Heart right ventricle (tissue), 16 donors: ENCODE measurements around the gene HLA-DOB. TPM values are rescaled to one million over a fixed set of nuclear protein-coding genes. Genes with fewer than 3 reads are reported as not detected.
A peak's percentile ranks its signal among the peaks of the same experiment; 100 is the strongest.

Experiments used
- ATAC-seq, 8 donors: fragments of 200-7000 bp; cut with Tn5 transposase; one replicate each; pipeline ENCODE4 v1.9.1; 2020; ENCODE audit warnings: mild to moderate bottlenecking in 8 of 8, moderate library complexity in 8 of 8, moderate number of reproducible peaks in 1 of 8
- DNase-seq, 2 donors: peaks; one replicate each; pipeline ENCODE4 v3.0.0-alpha.2; 2020
- H3K27ac ChIP-seq, 10 donors: fragments of 200-600 bp; sonication (generic) in 2 of 10; one replicate each; pipeline versions ENCODE4 v1.5.0 to v1.8.0; 2020 to 2022; ENCODE audit warnings: mild to moderate bottlenecking in 3 of 10
- H3K27me3 ChIP-seq, 7 donors: fragments of 200-600 bp; one replicate each; pipeline ENCODE4 v1.8.0; 2021 to 2022; ENCODE audit warnings: mild to moderate bottlenecking in 2 of 7
- H3K36me3 ChIP-seq, 9 donors: fragments of 200-600 bp; sonication (generic) in 1 of 9; one replicate each; pipeline versions ENCODE4 v1.5.0 to v1.8.0; 2020 to 2022; ENCODE audit warnings: mild to moderate bottlenecking in 2 of 9
- H3K4me1 ChIP-seq, 9 donors: fragments of 200-600 bp; sonication (generic) in 1 of 9; one replicate each; pipeline versions ENCODE4 v1.5.0 to v1.8.0; 2020 to 2022; ENCODE audit warnings: mild to moderate bottlenecking in 4 of 9
- H3K4me3 ChIP-seq, 10 donors: fragments of 200-600 bp; sonication (generic) in 2 of 10; one replicate each; pipeline versions ENCODE4 v1.5.0 to v1.8.0; 2020 to 2022; ENCODE audit warnings: mild to moderate bottlenecking in 7 of 10, moderate library complexity in 2 of 10
- H3K9me3 ChIP-seq, 11 donors: fragments of 200-600 bp in 10 of 11; sonication (generic) in 2 of 11; one replicate each; pipeline versions ENCODE4 v1.5.0 to v1.8.0; 2013 to 2022; ENCODE audit warnings: mild to moderate bottlenecking in 2 of 11, control low read depth in 1 of 11, moderate library complexity in 1 of 11
- CTCF ChIP-seq, 9 donors: fragments of 200-600 bp; sonication (generic) in 2 of 9; IDR thresholded peaks; one replicate each; pipeline versions ENCODE4 v1.5.0 to v1.8.0; 2021 to 2022; ENCODE audit warnings: antibody characterized with exemption in 9 of 9, mild to moderate bottlenecking in 5 of 9, moderate library complexity in 1 of 9
- WGBS, 2 donors: extraction: QIAGEN DNeasy Blood & Tissue Kit; methylation state at CpG; one replicate each; pipeline ENCODE4 v1.1.7; 2013; ENCODE audit warnings: inconsistent platforms in 1 of 2; 5-methylcytosine and 5-hydroxymethylcytosine counted together
- intact Hi-C, 10 donors: fragments of 100-400 bp; cut with DNase I; formaldehyde crosslinking; loops; one replicate each; pipeline versions ENCODE4 v1.11.1 to v1.14.2; 2022
- polyA plus RNA-seq, 2 donors: library from polyadenylated mRNA; stranded (reverse); fragments of 200-250 nt; gene quantifications; one replicate each; pipeline ENCODE4 v1.2.3, GENCODE V29; 2013
- total RNA-seq, 10 donors: library from RNA; stranded (reverse); fragmentation: NEBNext Ultra II Directional in 3 of 10; extraction: Animal tissue kit (Norgen Biotek cat#: 25700) in 3 of 10; gene quantifications; one replicate each; pipeline versions ENCODE4 v1.2.1 to v1.2.4, GENCODE V29; 2021 to 2023
- donor health status: Arrhythmogenic right ventricular cardiomyopathy.
- donor health status: ischemic (EF 13 %, LVEDD 7.1; RV severe dilation, severe dysfunction).
- donor health status: healthy with polysubstance abuse.
- donor health status: DM: no; HTN: yes; CAD: no.
- donor health status: DM: no; HTN: no; CAD: no.
- donor health status: ischemic (EF 25% LVEDD 6.9; RV normal size, moderate dysfunction).
- donor health status: ischemic (EF 25% LVEDD 5.7; RV mildly dilated, moderate dysfunction).
- donor health status: healthy.
- donor health status: DM: yes; HTN: yes; CAD: no.
- donor health status: Ischemic cardiomyopathy.
- donor health status: ischemic (EF 35%, LVEDD 5.7; RV mildly dilated, moderate dysfunction).
- donor health status: nonischemic (EF 11% LVEDD 7.7; RV severe dilation, severe dysfunction).
- donor health status: DM: yes; HTN: yes; CAD: no.
- donor health status: PGD.
- donor health status: ischemic (EF 29% LVEDD 5.4; RV normal size, mild dysfunction).
- donor health status: nonischemic (EF 23%, LVEDD 6.1; RV moderate dilation, normal function).

HLA-DOB gene
- total and polyA plus RNA-seq, 12 donors, result 0.21 to 2.1 (median 0.48) TPM; not detected in 2

GRCh38 chr6:32835167-32835893 lies 18.5 kb upstream of the HLA-DOB start:
- intact Hi-C loops, result loop anchor here in 1 of 10 donors (5.0 kb wide), 1 partner anchor 37 kb away; no protein-coding TSS in a partner anchor
- peaks cover 0 to 71% (median 13%) of the 10 kb centered on the region in 9 donors for H3K36me3 ChIP-seq
- 94 to 95% methylated on average over 16 of the region's 16 CpGs for WGBS, 2 donors

DNA sequence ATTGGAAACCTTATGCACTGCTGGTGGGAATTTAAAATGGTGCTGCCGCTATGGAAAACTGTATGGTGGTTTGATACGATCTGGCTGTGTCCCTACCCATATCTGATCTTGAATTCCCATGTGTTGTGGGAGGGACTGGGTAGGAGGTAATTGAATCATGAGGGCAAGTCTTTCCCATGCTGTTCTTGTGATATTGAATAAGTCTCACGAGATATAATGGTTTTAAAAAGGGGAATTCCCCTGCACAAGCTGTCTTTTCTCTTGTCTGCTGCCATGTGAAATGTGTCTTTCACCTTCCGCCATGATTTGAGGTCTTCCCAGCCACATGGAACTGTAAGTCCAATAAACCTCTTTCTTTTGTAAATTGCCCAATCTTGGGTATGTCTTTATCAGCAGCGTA lies 16.9 kb upstream of the HLA-DOB start:
- WGBS, 2 donors, result 76 to 87% methylated on average over 5 of the region's 5 CpGs
- Histone ChIP-seq H3K27me3 (no peaks in the 10 kb centered on the region), H3K4me1 (peaks cover 0 to 24% (median 12%) of the 10 kb centered on the region in 9 donors), H3K27ac (no peak overlapping the region), H3K9me3 (no peaks in the 10 kb centered on the region), H3K36me3 (peaks cover 0 to 83% (median 16%) of the 10 kb centered on the region in 9 donors), H3K4me3 (no peak overlapping the region)
- no peak for DNase-seq
- no peak for ATAC-seq
- intact Hi-C loops, result loop anchor here in 2 of 10 donors (5.0 kb wide), 2 partner anchors 34 to 39 kb away; no protein-coding TSS in a partner anchor
- no peak for TF ChIP-seq CTCF (IDR thresholded peaks at IDR 0.05)

More at GRCh38 chr6:32835167-32835893, 18.5 kb upstream of the HLA-DOB start:
- ATAC-seq, result no peak
- DNase-seq, result no peak
- Histone ChIP-seq H3K4me3 (no peak overlapping the region), H3K9me3 (no peaks in the 10 kb centered on the region), H3K4me1 (peaks cover 0 to 38% (median 15%) of the 10 kb centered on the region in 9 donors), H3K27ac (no peak overlapping the region), H3K27me3 (no peaks in the 10 kb centered on the region)
- TF ChIP-seq CTCF (IDR thresholded peaks at IDR 0.05), result no peak

DNA sequence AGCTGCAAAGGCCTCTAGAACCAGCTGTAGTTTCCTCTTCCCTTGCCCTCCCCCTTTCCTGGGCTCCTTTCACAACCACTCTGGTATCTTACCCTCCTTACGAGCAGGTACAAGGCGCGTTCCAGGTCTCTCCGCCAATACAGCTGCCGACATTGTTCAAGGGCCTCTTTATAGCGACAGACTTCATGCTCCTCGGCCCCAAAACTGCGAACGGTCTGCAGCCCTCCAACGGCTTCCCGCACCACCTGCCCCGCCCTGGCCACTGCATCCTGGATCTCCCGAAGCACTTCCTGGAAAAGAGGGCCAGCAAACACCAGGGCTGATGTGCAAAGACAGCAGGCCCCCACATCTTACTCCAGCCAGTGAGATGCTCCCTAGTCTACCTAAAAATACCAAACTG lies 15.7 kb upstream of the HLA-DOB start:
- no peak overlapping the region for H3K4me3 ChIP-seq
- no peak for TF ChIP-seq CTCF (IDR thresholded peaks at IDR 0.05)
- peak in 2 of 8 donors; percentile 11 to 27 for ATAC-seq
- H3K9me3 ChIP-seq, result no peaks in the 10 kb centered on the region
- H3K4me1 ChIP-seq, result peaks cover 0 to 20% (median 6%) of the 10 kb centered on the region in 9 donors
- H3K27me3 ChIP-seq, result no peaks in the 10 kb centered on the region
- no peak for DNase-seq
- H3K36me3 ChIP-seq, result peaks cover 0 to 93% (median 16%) of the 10 kb centered on the region in 9 donors
- intact Hi-C loops, result loop anchor here in 2 of 10 donors (5.0 kb wide), 2 partner anchors 35 to 40 kb away; no protein-coding TSS in a partner anchor
- WGBS, 2 donors, result 68 to 75% methylated on average over 13 of the region's 13 CpGs
- no peak overlapping the region for H3K27ac ChIP-seq

- Histone ChIP-seq H3K4me1 (peaks cover 0 to 18% (median 0%) of the 10 kb centered on the region in 9 donors), H3K9me3 (no peaks in the 10 kb centered on the region), H3K27me3 (no peaks in the 10 kb centered on the region), H3K36me3 (peaks cover 0 to 92% (median 16%) of the 10 kb centered on the region in 9 donors), H3K4me3 (no peak overlapping the region), H3K27ac (no peak overlapping the region)
- 86 to 96% methylated on average over 5 of the region's 5 CpGs for WGBS, 2 donors
- DNase-seq (no peak), ATAC-seq (no peak)
- intact Hi-C loops, result loop anchor here in 2 of 10 donors (5.0 kb wide), 2 partner anchors 36 to 41 kb away; no protein-coding TSS in a partner anchor
- no peak for TF ChIP-seq CTCF (IDR thresholded peaks at IDR 0.05)
These were observed 14.1 kb upstream of the HLA-DOB start for GRCh38 chr6:32830936-32831335.
